Caki2 (cell line): ENCODE measurements around the gene ANKRD29. TPM values are rescaled to one million over a fixed set of nuclear protein-coding genes. Genes with fewer than 3 reads are reported as not detected.
"Not testable (repeated sequence)": the region's sequence is repeated elsewhere in the genome, so short reads cannot be mapped to it uniquely, and the experiment has no call there.

Source experiments
- DNase-seq: peaks from one replicate; pipeline ENCODE4 v3.0.0-alpha.2; 2015; ENCODE audit warnings: low read depth
- in situ Hi-C: cut with HindIII; loops from 2 replicates; pipeline ENCODE4 v1.10.0; 2016; ENCODE audit warnings: low sequenced_read_pairs, low pct_unique_long_range_greater_than_20kb, mixed read lengths
- total RNA-seq: library from RNA; depleted of rRNA; stranded (reverse); fragments of >200 nt; shearing (Covaris generic); gene quantifications from 2 replicates; pipeline ENCODE4 v1.2.3, GENCODE V29; 2014; ENCODE audit warnings: low replicate concordance

The ANKRD29 gene
- total RNA-seq, 1 experiment from 2014 or later: 0.71 TPM

- in situ Hi-C loops: no loop called here
- DNase-seq: no peak
Observed at GRCh38 chr18:23592911-23593310, 69.8 kb downstream of the ANKRD29 start.

DNA sequence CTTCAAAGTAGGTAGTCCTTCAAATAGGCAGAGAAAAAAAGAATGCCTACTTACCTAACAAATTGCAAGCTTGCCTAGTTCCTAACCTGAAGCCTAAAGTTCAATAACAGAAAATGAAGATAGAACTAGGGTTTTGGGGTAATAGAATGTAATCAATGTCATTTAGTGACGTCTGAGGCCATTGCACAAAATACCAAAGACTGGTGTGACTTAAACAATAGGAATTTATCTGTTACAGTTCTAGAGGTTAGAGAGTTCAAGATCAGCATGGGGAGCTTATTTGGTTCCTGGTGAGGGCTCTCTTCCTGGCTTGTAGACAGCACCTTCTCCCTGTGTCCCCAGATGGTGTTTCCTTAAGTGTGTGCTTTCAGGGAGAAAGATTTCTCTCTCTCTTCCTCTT, 71.7 kb downstream of the ANKRD29 start:
- DNase-seq: no peak
- in situ Hi-C loops: no loop called here

- no peak for DNase-seq
- in situ Hi-C loops: no loop called here
Observed at GRCh38 chr18:23588836-23589560, 73.7 kb downstream of the ANKRD29 start.

DNA sequence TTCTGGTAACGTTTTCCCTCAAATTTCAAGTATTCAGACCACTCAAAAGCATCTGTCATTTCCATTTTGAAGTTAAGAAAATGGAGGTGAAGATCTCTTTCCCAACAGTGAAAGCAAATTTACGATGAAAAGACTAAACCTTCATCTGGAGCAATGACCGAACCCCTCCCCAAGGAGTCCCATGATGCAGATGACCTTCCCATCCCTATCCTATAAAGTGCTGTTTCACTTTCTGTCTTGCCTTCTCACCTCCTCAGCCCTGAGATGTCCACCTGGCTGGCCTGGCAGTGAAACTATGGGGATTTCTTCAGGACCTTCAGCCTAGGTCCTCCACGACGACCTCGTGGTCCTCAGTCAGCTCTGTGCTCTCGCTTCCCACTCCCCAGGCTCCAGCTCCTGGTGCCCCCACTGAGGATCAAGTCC, 75.5 kb downstream of the ANKRD29 start:
- in situ Hi-C loops: no loop called here
- no peak for DNase-seq

- in situ Hi-C loops: no loop called here
Observed at GRCh38 chr18:23586249-23587196, 76.2 kb downstream of the ANKRD29 start, which contains the start of gene NPC1. NPC1 (minus strand) TSS chr18:23586506; CDS start chr18:23586343, 163 bp downstream.

GRCh38 chr18:23585897-23586248, 76.8 kb downstream of the ANKRD29 start:
- DNase-seq: no peak
- in situ Hi-C loops: no loop called here

More at GRCh38 chr18:23586249-23587196, 76.2 kb downstream of the ANKRD29 start, which contains the start of gene NPC1:
- peak; percentile 92 for DNase-seq

- peak; percentile 61 for DNase-seq
- in situ Hi-C loops: no loop called here
Observed at GRCh38 chr18:23585007-23585871, 77.5 kb downstream of the ANKRD29 start.

GRCh38 chr18:23584019-23584983, 78.4 kb downstream of the ANKRD29 start:
- in situ Hi-C loops: no loop called here

GRCh38 chr18:23583071-23583865, 79.4 kb downstream of the ANKRD29 start:
- no peak for DNase-seq
- in situ Hi-C loops: no loop called here

More at GRCh38 chr18:23584019-23584983, 78.4 kb downstream of the ANKRD29 start:
- DNase-seq: no peak

- peak; percentile 36 for DNase-seq
- in situ Hi-C loops: no loop called here
Observed at GRCh38 chr18:23580677-23581367, 81.9 kb downstream of the ANKRD29 start.

GRCh38 chr18:23578891-23579653, 83.6 kb downstream of the ANKRD29 start:
- in situ Hi-C loops: no loop called here
- no peak for DNase-seq

DNA sequence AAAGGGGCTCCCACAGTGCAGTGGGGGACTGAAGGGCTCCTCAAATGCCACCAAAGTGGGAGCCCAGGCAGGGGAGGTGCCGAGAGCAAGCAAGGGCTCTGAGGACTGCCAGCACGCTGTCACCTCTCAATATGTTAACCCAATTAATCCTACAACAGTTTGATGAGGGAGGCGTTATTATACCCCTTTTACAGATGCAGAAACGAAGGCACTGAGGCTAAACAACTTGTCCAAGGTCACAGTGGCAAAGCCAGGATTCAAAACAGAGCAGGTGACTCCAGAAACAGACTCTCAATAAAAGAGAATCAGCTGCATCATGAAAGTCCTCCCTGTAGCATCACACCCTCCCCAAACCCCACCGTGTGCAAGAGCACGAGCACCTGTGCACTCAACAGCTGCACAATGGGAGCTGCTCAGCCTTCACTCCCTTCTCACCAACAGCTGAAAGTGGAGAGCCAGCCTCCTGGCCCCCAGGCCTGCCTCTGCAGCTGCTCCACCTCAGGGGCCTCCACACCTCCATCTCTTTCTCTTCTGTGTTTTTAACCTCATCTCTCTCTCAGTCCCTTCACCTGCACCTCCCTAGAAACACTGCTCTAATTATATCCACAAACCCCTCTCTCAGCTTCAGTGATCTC, 84.5 kb downstream of the ANKRD29 start:
- DNase-seq: no peak
- in situ Hi-C loops: no loop called here

GRCh38 chr18:23577521-23577920, 85.2 kb downstream of the ANKRD29 start:
- in situ Hi-C loops, DNase-seq: not testable (repeated sequence)

GRCh38 chr18:23575309-23575651, 87.4 kb downstream of the ANKRD29 start:
- in situ Hi-C loops: no loop called here
- no peak for DNase-seq
